CD4-positive, alpha-beta T cell treated with Interleukin-4 for 1 hour (primary cell): ENCODE data around the gene SPACA6.

Experiments used
- DNase-seq, 2 donors: peaks; one replicate each; pipeline ENCODE4 v3.0.0-alpha.2; 2020 to 2022

SPACA6 gene

GRCh38 chr19:51689751-51690453 lies 3.2 kb upstream of the SPACA6 start:
- no peak for DNase-seq

DNA sequence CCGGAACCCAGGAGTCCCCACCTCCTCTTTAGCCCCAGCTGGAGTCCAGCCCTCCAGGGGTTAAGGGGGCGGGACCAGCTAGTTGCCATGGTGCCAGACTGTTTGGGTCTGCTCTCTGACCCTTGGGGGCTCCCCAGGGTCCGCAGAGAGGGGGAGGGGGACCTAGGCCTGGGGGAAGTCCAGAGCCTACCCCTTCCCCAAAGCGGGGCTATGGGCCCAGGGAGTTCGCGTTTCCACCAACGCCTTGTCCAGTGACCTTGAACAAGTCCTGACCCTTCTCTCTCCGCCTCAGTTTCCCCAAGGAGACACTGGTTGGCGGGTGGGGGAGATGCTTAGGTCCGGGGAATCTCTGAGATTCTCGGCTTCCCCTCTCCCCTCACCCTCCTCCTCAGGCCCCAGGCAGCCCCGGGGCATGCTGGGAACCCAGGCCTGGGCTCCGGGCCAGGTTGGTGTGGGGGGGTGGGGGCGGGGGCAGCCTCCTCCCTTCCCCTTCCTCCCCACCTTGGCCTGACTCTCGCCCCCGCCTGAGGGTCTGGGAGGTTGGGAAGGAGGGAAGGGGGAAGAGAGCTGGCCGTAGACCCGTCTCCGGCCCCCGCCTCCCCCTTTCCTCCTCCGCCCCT lies 2.6 kb upstream of the SPACA6 start:
- peak; percentile 86 to 87 for DNase-seq

DNA sequence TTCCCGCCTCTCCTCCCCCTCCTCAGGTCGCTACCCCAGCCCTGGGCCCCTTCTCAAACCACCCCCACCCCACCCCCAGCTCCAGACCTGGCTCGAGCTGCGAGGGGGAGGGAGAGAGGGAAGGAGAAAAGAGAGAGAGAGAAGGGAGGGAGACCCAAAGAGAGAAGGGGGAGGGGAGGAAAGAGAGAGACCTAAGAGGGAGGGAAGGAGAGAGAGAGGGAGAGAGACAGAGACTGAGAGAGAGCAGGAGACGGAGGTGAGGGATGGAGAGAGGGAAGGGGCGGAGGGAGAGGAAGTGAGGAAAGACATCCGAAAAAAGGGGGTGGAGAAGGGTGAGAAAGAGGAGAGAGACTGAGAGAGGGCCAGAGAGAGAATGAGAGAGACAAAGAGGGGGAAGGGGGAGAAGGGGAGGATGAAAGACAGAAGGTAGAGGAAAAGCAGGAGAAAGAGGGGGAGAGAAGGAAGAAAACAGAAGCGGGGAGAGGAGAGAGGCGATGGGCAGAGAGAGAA lies 2.0 kb upstream of the SPACA6 start:
- no peak for DNase-seq

DNA sequence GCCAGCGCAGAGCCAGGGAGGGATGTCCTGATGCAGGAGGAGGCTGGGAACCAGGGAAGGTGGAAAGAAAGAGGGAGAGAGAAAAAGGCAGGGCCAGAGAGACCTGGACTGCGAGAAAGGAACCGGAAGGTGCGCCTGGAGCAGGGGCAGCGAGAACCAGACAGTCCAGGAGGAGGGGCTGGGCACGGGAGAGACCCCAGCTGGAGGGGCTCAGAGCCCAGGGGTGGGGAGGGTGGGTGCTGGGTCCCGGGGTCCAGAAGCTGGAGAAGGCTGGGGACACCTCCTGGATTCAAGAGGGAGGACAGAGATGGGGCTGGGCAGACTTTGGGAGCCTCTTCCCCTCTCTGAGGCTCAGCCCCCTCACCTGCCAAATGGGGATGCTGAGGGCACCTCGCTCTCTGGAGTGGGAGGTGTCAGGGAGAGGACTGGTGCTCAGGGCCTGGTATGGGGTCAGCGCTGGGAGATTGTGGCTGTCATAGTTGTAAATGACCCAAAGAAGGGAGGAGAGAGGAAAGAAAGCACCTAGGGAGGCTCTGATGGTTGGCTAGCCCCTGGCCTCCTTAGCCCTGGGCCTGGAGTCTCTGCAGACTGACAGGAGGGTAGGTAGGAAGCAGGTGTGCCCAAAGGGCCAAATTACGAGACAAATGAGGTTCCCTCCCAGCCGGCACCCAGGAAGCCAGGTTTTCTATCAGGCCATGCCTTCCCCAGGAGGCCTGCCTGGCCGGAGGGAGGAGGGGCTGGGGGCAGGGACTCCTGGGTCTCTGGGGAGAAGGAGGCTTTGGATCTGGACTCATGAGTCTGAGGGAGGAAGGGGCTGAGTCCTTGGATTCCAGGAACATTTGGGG lies 1.3 kb upstream of the SPACA6 start:
- no peak for DNase-seq

DNA sequence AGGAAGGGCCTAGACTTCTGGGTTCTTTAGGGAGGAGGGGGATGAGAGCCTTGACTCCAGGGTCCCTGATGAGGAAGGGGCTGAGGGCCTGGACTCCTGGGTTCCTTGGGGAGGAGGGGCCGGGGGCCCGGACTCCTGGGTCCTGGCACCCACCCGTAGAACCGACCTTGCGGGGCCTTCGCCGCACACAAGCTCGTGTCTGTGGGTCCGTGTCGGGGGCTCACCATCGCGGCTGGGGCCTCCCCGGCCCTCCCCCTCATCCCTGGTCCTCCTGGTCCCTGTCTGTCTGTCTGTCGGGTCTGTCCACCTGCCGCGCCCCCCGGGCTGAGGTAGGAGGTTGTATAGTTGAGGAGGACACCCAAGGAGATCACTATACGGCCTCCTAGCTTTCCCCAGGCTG lies 662 bp upstream of the SPACA6 start:
- DNase-seq: no peak

DNA sequence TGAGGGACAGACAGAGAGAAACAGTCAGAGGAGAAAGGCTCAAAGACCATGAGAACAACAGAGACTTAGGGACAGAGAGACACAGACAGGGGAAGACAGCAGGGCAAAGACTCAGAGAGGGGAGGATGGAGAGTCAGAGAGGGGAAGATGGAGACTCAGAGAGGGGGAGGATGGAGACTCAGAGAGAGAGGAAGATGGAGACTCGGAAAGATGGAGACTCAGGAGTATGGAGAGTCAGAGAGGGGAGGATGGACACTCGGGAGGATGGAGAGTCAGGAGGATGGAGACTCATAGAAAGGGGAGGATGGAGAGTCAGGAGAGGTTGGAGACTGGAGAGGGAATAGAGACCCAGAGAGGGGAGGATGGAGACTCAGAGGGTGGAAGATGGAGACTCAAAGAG lies 689 bp downstream of the SPACA6 start:
- DNase-seq: no peak

GRCh38 chr19:51694318-51695085 lies 1.4 kb downstream of the SPACA6 start:
- no peak for DNase-seq

- no peak for DNase-seq
Measured at GRCh38 chr19:51695088-51695487, 2.0 kb downstream of the SPACA6 start.

DNA sequence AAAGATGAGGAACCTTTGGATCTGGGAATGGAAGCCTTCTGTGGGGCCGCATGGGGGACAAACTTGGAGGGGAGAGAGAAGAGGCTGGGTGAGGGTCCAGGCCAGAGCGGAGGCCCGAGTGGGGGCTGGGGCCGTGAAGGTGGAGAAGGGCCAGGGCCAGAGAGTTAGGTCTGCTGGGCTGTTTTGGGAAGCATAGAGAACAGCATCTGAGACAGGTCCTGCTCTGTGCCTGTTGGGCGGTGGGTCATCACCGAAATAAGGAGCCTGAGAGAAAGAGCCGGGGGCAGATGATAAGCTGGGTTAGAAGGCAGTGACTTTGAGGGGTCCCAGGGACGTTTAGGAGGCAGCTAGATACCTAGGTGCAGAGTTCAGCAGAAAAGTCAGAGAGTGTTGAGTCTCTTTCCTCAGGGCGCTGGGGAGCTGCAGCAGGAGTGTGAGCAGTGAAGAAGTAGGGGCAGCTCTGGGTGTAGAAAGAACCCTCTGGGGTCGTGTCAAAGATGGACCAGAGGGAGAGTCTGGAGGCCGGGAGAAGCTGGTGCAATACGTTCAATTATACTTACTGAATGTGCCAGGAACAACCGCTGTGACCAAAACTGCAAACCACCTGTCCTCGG lies 2.7 kb downstream of the SPACA6 start:
- no peak for DNase-seq

- no peak for DNase-seq
Measured at GRCh38 chr19:51696606-51697005, 3.5 kb downstream of the SPACA6 start.

DNA sequence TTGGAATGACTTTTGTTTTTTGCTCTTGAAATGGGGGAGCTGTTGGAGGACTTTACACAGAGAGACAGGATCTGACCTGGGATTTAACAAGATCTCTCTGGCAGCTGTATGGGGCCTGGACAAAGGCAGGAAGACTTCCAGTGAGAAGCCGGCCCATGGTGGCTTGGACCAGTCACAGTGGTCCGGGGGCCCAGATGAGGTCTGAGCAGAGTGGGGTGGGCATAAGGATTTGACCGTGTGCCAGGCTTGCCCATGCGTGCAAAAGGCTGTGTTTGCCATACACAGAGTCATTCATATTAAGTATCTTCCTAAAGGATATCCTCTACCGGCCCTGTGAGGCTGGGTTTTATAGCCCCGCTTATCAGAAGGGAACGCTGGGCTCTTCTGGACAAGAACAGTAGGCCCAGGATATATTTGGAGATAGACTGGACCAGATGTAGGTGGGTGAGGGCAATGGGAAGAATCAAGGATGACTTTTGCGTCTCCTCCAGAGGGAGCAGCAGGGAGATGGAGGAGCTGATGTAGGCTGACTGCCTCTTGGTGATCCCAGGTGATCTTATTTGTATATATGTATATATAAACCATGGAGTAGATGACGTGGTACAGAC lies 4.1 kb downstream of the SPACA6 start:
- DNase-seq: no peak

DNA sequence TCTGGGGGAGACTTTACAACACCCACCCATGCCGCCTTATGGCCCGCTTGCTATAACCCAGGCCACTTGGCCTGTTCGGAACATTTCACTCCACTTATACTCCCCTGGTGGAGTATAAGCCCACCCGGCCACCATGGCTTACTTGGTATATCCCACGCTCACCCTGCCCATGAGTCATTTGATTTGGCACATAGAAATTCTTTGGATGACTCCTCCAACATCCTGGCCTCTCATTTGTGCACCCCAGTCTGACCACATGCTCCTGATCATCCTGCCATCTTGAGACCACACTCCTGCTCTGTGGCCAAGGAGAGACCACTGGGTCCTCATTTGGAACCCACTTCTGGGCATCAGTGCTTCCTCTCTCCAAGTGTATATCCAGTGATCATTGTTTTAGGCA lies 5.2 kb downstream of the SPACA6 start:
- DNase-seq: no peak

DNA sequence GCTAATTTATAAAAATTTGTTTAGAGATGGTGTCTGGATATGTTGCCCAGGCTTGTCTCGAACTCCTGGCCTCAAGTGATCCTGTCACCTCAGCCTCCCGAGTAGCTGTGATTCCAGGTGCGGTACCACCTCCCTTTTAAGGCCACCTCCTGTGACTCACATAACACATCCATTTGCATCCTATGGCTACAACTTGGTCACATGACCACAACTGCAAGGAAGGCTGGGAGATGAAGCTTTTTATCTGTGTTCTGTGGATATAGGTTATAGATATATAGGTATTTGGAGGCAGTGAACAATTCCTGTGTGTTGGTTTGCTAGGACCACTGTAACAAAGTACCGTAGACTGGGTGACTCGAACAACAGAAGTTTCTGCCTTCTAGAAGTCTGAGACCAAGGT lies 6.0 kb downstream of the SPACA6 start:
- no peak for DNase-seq

DNA sequence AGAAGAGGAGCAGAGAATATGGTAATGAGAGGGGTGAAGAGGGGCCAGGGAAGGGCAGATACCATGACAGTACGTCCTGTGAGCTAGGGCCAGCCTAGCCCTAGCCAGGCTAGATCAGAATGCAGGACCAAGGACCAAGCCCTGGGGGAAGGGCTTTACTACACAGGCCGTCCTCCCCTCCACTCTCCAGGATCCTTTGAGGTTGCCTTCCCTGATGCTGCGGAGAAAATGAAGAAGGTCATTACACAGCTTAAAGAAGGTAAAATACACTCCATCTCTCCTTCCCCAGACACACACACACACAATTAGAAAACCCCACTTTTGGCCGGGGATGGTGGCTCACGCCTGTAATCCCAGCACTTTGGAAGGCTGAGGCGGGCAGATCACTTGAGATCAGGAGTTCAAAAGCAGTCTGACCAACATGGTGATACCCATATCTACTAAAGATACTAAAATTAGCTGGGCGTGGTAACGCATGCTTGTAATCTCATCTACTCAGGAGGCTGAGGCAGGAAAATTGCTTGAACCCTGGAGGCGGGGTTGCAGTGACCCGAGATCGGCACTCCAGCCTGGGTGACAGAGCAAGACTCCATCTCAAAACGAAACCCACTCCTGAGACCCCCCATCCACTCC lies 8.5 kb downstream of the SPACA6 start:
- no peak for DNase-seq

DNA sequence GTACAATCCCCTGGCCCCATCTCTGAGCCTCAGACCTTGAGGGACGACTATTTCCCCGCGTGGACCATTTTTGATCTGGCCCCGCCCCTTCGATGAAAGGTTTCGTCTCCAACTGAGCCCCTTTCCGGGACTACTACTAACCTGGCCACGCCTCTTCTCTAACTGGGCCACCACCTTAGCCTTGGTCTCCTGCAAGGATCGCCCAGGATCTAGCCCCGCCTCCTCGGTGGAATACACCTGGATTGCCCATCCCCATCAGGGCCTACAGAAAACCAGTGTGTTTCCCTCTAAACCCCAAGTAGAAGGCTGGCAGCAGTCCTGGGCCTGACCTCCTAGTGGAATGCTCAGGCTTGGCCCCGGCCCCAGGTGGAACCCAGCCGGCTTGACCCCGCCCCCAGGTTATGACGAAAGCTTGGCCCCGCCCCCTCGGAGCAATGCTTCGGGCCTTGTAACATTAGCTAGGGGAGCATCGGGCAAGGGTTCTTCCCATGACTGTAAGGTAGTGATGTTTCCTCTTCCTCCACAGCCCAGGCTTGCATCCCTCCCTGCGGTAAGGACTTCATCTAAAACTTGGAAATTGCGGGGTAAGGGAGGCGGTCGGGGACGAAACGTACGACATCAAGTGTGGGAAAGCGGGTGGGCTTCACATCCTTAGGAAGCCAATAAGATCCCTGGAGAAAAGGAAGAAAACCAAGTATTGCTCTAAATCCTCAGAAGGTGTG lies 9.1 kb downstream of the SPACA6 start:
- peak; percentile 60 to 63 for DNase-seq

DNA sequence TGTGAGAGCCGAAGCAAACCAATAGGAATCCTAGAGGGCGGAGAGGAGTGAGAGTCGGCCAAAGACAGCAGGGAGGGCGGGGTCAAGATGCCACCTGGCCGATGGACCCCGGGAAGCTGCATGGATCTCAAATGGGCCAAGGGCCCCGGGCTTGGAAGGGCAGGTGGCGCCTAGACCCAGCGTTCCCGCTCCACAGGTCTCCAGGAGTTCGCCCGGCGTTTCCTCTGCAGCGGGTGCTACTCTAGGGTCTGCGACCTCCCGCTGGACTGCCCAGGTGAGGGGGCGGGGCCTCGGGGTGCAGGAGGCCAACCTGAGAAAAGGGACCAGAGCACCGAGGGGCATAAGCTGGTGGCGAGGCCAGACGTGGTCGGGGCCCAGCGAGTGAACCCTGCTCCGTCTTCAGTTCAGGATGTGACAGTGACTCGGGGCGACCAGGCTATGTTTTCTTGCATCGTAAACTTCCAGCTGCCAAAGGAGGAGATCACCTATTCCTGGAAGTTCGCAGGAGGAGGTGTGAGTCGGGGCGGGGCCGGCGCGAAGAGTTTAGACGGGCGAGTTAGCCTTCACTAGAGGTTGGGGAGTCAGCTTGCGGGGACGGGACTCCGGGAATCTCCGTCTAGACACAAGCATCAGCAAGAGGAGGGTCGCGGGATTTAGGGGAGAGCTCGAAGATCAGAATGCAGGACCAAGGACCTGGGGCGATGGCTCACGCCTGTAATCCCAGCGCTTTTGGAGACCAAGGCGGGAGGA lies 9.9 kb downstream of the SPACA6 start:
- DNase-seq: peak in 1 of 2 donors; percentile 21

DNA sequence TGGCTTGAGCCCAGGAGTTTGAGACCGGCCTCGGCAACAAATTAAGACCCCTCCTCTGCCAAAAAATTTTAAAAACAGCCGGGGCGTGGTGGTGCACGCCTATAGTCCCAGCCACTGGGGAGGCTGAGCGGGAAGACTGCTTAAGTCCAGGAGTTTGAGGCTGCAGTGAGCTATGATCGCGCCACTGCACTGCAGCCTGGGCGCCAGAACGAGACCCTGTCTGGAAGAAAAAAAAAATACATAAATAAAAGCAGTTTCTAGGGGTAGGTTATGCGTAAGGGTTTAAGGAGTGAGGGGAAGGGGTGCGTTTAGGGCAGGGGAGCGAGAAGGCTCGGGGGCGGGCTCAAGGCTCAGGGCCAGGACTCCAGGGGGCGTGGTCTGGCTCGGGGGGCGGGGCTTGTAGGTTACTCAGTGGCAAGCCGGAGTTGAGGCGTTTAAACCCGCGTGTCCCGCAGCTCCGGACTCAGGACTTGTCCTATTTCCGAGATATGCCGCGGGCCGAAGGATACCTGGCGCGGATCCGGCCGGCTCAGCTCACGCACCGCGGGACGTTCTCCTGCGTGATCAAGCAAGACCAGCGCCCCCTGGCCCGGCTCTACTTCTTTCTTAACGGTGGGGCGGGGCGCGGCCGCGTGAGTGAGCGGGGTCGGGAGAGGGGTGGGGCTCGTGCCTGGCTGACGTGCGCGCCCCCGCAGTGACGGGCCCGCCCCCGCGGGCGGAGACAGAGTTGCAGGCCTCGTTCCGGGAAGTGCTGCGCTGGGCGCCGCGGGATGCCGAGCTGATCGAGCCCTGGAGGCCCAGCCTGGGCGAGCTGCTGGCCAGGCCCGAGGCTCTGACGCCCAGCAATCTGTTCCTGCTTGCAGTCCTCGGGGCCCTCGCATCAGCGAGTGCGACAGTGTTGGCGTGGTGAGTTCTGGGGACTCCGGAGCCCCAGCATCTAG lies 10.7 kb downstream of the SPACA6 start:
- peak; percentile 95 for DNase-seq

DNA sequence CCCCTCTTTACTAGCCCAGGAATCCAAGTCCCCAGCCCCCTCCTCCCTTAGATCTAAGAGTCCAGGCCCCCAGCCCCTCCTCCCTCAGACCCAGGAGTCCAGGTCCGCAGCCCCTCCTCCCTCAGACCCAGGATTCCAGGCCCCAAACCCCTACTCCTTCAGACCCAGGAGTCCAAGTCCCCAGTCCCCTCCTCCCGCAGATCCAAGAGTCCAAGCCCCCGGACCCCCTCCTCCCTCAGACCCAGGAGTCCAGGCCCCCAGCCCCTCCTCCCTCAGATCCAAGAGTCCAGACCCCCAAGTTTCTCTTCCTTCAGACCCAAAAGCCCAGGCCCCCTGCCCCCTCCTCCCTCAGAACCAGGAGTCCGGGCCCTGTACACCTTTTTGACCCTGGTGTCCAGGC lies 11.5 kb downstream of the SPACA6 start:
- DNase-seq: no peak

DNA sequence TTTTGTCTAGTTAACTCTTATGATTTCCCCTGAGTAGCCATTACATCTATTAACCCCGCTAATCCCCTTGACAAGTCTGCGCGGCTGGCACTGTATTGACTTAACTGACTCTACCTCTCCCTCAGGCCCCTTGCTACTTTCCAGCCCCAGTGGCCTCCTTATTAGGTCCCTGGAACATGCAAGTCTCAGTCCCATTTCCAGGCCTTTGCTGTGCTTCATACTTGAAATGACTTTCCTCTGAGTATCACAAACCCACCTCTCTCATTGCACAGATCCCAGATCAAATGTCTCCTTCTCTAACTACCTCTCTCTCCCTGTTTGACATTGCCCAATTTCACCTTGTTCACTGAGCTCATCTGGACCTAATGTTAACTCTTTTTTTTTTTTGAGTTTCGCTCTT lies 13.2 kb downstream of the SPACA6 start:
- DNase-seq: no peak
